Hepatocyte (in vitro differentiated cells): ENCODE data around the gene SETDB2. TPM values are rescaled to one million over a fixed set of nuclear protein-coding genes. Genes with fewer than 3 reads are reported as not detected.

Source experiments
- DNase-seq: peaks from one replicate; pipeline ENCODE4 v3.0.0-alpha.2; 2016; ENCODE audit warnings: low spot score
- H2AFZ ChIP-seq: fragments of 200-600 bp; sonication (generic); 2 replicates; pipeline ENCODE4 v1.6.0; 2016; ENCODE audit warnings: antibody characterized with exemption, mild to moderate bottlenecking
- H3K27ac ChIP-seq: fragments of 200-600 bp; sonication (generic); 2 replicates; pipeline ENCODE4 v1.5.1; 2016; ENCODE audit warnings: mild to moderate bottlenecking
- H3K27me3 ChIP-seq: fragments of 200-600 bp; sonication (generic); 2 replicates; pipeline ENCODE4 v1.6.1; 2016
- H3K36me3 ChIP-seq: fragments of 200-600 bp; sonication (generic); replicated peaks from 2 replicates; pipeline ENCODE4 v1.5.1; 2016; ENCODE audit warnings: low read depth; ENCODE audit not compliant: insufficient read depth
- H3K4me1 ChIP-seq: fragments of 200-600 bp; sonication (generic); 2 replicates; pipeline ENCODE4 v1.5.1; 2016; ENCODE audit warnings: mild to moderate bottlenecking, moderate library complexity; ENCODE audit not compliant: insufficient read depth
- H3K4me2 ChIP-seq: fragments of 200-600 bp; sonication (generic); 2 replicates; pipeline ENCODE4 v1.6.0; 2016
- H3K4me3 ChIP-seq: fragments of 200-600 bp; sonication (generic); 2 replicates; pipeline ENCODE4 v1.5.1; 2016; ENCODE audit warnings: mild to moderate bottlenecking
- H3K79me2 ChIP-seq: fragments of 200-600 bp; sonication (generic); 2 replicates; pipeline ENCODE4 v1.6.0; 2017; ENCODE audit warnings: mild to moderate bottlenecking
- H3K9me2 ChIP-seq: fragments of 200-600 bp; sonication (generic); replicated peaks from 2 replicates; pipeline ENCODE4 v1.6.0; 2017; ENCODE audit warnings: mild to moderate bottlenecking; ENCODE audit not compliant: insufficient read depth
- H3K9me3 ChIP-seq: fragments of 200-600 bp; sonication (generic); 2 replicates; pipeline ENCODE4 v1.5.1; 2016; ENCODE audit warnings: low read depth, mild to moderate bottlenecking
- H4K20me1 ChIP-seq: fragments of 200-600 bp; sonication (generic); 2 replicates; pipeline ENCODE4 v1.6.0; 2016; ENCODE audit warnings: mild to moderate bottlenecking; ENCODE audit not compliant: insufficient read depth, poor library complexity, severe bottlenecking
- CTCF ChIP-seq: fragments of 200-600 bp; sonication (generic); IDR thresholded peaks from 2 replicates; pipeline ENCODE4 v1.5.1; 2016; ENCODE audit warnings: antibody characterized with exemption, mild to moderate bottlenecking; ENCODE audit not compliant: poor library complexity
- EZH2 ChIP-seq: fragments of 200-600 bp; sonication (generic); IDR thresholded peaks from 2 replicates; pipeline ENCODE4 v1.6.1; 2016; ENCODE audit warnings: antibody characterized with exemption, mild to moderate bottlenecking, borderline replicate concordance
- EZH2phosphoT487 ChIP-seq: fragments of 200-600 bp; sonication (generic); IDR thresholded peaks from one replicate; pipeline ENCODE4 v1.6.1; 2018; ENCODE audit warnings: antibody characterized with exemption, mild to moderate bottlenecking, low read depth, moderate library complexity; ENCODE audit not compliant: unreplicated experiment, severe bottlenecking
- WGBS: methylation state at CpG from one replicate; pipeline ENCODE4 v1.1.6; 2016; ENCODE audit warnings: low lambda C conversion rate; ENCODE audit errors: missing lambda C conversion rate; 5-methylcytosine and 5-hydroxymethylcytosine counted together
- polyA plus RNA-seq: library from polyadenylated mRNA; unstranded; fragments of >200 nt; fragmentation: Nextera tagmentation; extraction: Ambion mirVana; gene quantifications from 2 replicates; pipeline ENCODE4 v1.2.1, GENCODE V29; 2016
- total RNA-seq: library from RNA; depleted of rRNA; stranded (reverse); fragments of >200 nt; gene quantifications from 2 replicates; pipeline ENCODE4 v1.2.3, GENCODE V29; 2014

The SETDB2 gene
- total and polyA plus RNA-seq, 2 experiments from 2014 or later, result 8.9 to 14.5 TPM

GRCh38 chr13:49407068-49407467 is 37.0 kb upstream of the SETDB2 start:
- Histone ChIP-seq H3K4me1 (no peaks in the 10 kb centered on the region), H3K4me2 (no peak overlapping the region), H2AFZ (no peak overlapping the region), H3K36me3 (no peaks in the 10 kb centered on the region), H3K79me2 (no peaks in the 10 kb centered on the region), H3K27ac (no peak overlapping the region), H3K9me2 (no peaks in the 10 kb centered on the region), H3K9me3 (no peaks in the 10 kb centered on the region), H3K27me3 (no peaks in the 10 kb centered on the region), H4K20me1 (no peaks in the 10 kb centered on the region), H3K4me3 (no peak overlapping the region)
- DNase-seq, result no peak
- WGBS, result 100% methylated on average over 1 of the region's 1 CpG
- no peak for TF ChIP-seq EZH2phosphoT487
- no peak for TF ChIP-seq EZH2
- TF ChIP-seq CTCF, result no peak

DNA sequence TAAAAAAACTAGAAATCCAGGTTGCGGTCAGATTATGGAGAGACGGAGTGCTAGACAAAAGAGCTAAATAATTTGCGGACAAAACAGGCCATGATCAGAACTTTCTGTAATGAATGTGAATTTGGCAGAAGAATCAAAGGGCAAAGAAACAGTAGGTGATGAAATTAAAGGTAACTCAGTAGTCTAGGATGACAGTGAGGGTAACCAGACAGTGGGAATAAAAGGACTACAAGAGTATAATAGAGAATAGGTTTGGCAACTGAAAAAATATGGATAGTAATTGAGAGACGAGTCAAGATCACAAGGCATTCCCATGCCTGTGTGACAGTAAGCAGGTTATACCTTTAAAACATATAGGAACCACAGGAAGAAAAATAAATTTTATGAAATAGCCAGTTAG is 36.1 kb upstream of the SETDB2 start:
- DNase-seq, result no peak
- no peak for TF ChIP-seq CTCF
- TF ChIP-seq EZH2, result no peak
- TF ChIP-seq EZH2phosphoT487, result no peak
- no peak overlapping the region for H3K4me2 ChIP-seq
- no peaks in the 10 kb centered on the region for H4K20me1 ChIP-seq
- H3K27ac ChIP-seq, result no peak overlapping the region
- H3K4me1 ChIP-seq, result no peaks in the 10 kb centered on the region
- H3K9me2 ChIP-seq, result no peaks in the 10 kb centered on the region
- 97% methylated on average over 4 of the region's 4 CpGs for WGBS
- no peaks in the 10 kb centered on the region for H3K9me3 ChIP-seq
- no peaks in the 10 kb centered on the region for H3K27me3 ChIP-seq
- no peaks in the 10 kb centered on the region for H3K79me2 ChIP-seq
- no peak overlapping the region for H2AFZ ChIP-seq
- no peaks in the 10 kb centered on the region for H3K36me3 ChIP-seq
- no peak overlapping the region for H3K4me3 ChIP-seq

DNA sequence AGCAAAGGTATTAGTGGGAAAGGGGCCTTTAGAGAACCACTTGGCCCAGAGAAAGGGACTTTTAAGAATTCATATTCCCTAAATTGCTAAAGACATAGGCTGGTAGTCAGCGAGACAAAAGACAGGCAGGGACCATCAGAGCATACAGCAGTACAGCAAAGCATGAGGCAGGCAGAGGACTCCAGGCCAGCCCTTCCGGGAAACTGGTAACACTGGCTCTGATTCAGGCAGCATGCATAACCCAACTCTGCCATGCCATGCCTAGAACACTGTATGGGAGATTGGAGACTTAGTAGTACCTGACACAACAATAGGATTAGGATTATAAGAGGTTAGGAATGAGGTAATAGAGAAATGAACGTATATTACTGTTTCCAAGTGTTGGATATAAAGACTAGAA is 35.1 kb upstream of the SETDB2 start:
- H3K9me2 ChIP-seq, result no peaks in the 10 kb centered on the region
- no peak for TF ChIP-seq EZH2phosphoT487
- TF ChIP-seq EZH2, result no peak
- TF ChIP-seq CTCF, result no peak
- no peaks in the 10 kb centered on the region for H3K27me3 ChIP-seq
- H3K4me3 ChIP-seq, result no peak overlapping the region
- H4K20me1 ChIP-seq, result no peaks in the 10 kb centered on the region
- no peaks in the 10 kb centered on the region for H3K79me2 ChIP-seq
- no peak overlapping the region for H3K4me2 ChIP-seq
- H3K4me1 ChIP-seq, result no peaks in the 10 kb centered on the region
- DNase-seq, result no peak
- WGBS, result 62% methylated on average over 3 of the region's 3 CpGs
- no peaks in the 10 kb centered on the region for H3K9me3 ChIP-seq
- no peaks in the 10 kb centered on the region for H3K36me3 ChIP-seq
- H2AFZ ChIP-seq, result no peak overlapping the region
- H3K27ac ChIP-seq, result no peak overlapping the region

DNA sequence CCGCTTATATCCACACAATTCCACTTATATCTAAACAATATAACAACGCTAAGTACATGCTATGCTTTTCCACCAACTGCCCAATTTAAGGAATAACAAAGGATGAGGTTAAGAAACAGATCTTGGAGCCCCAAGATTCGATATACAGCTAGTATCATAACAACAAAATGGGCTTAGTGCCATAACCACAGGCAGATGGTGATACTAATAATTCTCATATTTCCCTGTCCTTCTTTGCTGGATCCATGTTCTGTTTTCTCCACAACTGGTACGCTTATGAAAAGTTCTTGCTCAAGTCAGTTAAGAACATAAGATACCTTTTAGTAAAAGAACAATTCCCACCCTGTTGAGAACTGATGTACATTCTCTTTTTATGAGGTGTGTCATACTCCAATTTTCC is 34.1 kb upstream of the SETDB2 start:
- Histone ChIP-seq H3K4me2 (no peak overlapping the region), H3K9me2 (no peaks in the 10 kb centered on the region), H3K4me3 (no peak overlapping the region), H3K27me3 (no peaks in the 10 kb centered on the region), H3K27ac (no peak overlapping the region), H2AFZ (no peak overlapping the region), H3K9me3 (no peaks in the 10 kb centered on the region), H3K36me3 (no peaks in the 10 kb centered on the region), H3K4me1 (no peaks in the 10 kb centered on the region), H4K20me1 (no peaks in the 10 kb centered on the region), H3K79me2 (no peaks in the 10 kb centered on the region)
- no peak for TF ChIP-seq EZH2phosphoT487
- TF ChIP-seq CTCF, result no peak
- no peak for TF ChIP-seq EZH2
- DNase-seq, result no peak
- 91% methylated on average over 4 of the region's 4 CpGs for WGBS
